Transverse colon (tissue), 4 donors: ENCODE results near the gene FAM193B.

Source experiments
- POLR2A ChIP-seq: fragments of 450-650 bp; IDR thresholded peaks from one replicate; pipeline ENCODE4 v1.6.1; 2016; ENCODE audit warnings: antibody characterized with exemption, mild to moderate bottlenecking, moderate library complexity
- POLR2AphosphoS5 ChIP-seq, 3 donors: sonication (generic); formaldehyde crosslinking; IDR thresholded peaks; one replicate each; pipeline ENCODE4 v1.6.1; 2016; ENCODE audit warnings: antibody characterized with exemption in 3 of 3
- TF ChIP-seq, protein P1 (sequence below), 5 experiments: fragments of 200-600 bp in 3 of 5; fragments of 450-650 bp in 2 of 5; sonication (generic) in 3 of 5; IDR thresholded peaks; 1 replicate in 2 of 5; 2 replicates in 3 of 5; pipeline ENCODE4 v1.5.1; 2016 to 2017; ENCODE audit warnings: antibody characterized with exemption in 5 of 5, inconsistent platforms in 3 of 5, mild to moderate bottlenecking in 2 of 5, moderate library complexity in 1 of 5

DNA sequence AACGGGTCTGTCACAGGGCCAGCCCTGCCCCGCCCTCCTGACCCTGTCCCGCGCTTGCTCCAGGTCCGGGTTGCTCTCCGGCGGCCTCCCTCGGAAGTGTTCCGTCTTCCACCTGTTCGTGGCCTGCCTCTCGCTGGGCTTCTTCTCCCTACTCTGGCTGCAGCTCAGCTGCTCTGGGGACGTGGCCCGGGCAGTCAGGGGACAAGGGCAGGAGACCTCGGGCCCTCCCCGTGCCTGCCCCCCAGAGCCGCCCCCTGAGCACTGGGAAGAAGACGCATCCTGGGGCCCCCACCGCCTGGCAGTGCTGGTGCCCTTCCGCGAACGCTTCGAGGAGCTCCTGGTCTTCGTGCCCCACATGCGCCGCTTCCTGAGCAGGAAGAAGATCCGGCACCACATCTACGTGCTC, 49.8 kb upstream of the FAM193B start:
- TF ChIP-seq, protein P1, sequence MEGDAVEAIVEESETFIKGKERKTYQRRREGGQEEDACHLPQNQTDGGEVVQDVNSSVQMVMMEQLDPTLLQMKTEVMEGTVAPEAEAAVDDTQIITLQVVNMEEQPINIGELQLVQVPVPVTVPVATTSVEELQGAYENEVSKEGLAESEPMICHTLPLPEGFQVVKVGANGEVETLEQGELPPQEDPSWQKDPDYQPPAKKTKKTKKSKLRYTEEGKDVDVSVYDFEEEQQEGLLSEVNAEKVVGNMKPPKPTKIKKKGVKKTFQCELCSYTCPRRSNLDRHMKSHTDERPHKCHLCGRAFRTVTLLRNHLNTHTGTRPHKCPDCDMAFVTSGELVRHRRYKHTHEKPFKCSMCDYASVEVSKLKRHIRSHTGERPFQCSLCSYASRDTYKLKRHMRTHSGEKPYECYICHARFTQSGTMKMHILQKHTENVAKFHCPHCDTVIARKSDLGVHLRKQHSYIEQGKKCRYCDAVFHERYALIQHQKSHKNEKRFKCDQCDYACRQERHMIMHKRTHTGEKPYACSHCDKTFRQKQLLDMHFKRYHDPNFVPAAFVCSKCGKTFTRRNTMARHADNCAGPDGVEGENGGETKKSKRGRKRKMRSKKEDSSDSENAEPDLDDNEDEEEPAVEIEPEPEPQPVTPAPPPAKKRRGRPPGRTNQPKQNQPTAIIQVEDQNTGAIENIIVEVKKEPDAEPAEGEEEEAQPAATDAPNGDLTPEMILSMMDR (IDR thresholded peaks at IDR 0.05), result no peak
- TF ChIP-seq POLR2A (no peak), POLR2AphosphoS5 (IDR thresholded peaks at IDR 0.05) (no peak)
